ENCODE results near the gene MEG3. TPM values are rescaled to one million over a fixed set of nuclear protein-coding genes. Genes with fewer than 3 reads are reported as not detected.

MEG3 gene
- total RNA-seq, 1 experiment from 2014 or later: 62.4 TPM

GRCh38 chr14:100860556-100861187 lies 34.8 kb downstream of the MEG3 start:
- Histone ChIP-seq H3K27ac (ENCODE audit: low read length) (no peak overlapping the region), H3K4me1 (ENCODE audit: control insufficient read depth, insufficient read depth, low read length) (no peaks in the 10 kb centered on the region), H3K9me3 (ENCODE audit: control insufficient read depth, insufficient read depth, low read depth, low read length) (no peaks in the 10 kb centered on the region), H3K36me3 (ENCODE audit: control insufficient read depth, insufficient read depth, low read length) (no peaks in the 10 kb centered on the region), H3K27me3 (ENCODE audit: control insufficient read depth, insufficient read depth, low read length) (no peaks in the 10 kb centered on the region), H3K4me3 (ENCODE audit: low read depth in 2 of 2, low read length in 2 of 2) (no peak overlapping the region)
- ChIA-PET CTCF (no interaction called here), POLR2A (no interaction called here)
- no TSS peak for BruUV-seq (replicated peaks)
- intact Hi-C loops (cut with micrococcal nuclease; ENCODE audit: unreplicated experiment) (no loop called here), in situ Hi-C loops (cut with HindIII; ENCODE audit: low pct_unique_long_range_greater_than_20kb, low sequenced_read_pairs) (no loop called here)
- ATAC-seq (no peak), DNase-seq (ENCODE audit: low read depth, low spot score) (no peak)
- TF ChIP-seq SIN3A (IDR thresholded peaks at IDR 0.05; ENCODE audit: borderline replicate concordance, insufficient read depth, low read depth, low read length) (no peak), TCF7L2 (IDR thresholded peaks at IDR 0.05; ENCODE audit: low read depth, low read length) (no peak)

GRCh38 chr14:100861188-100861936 lies 35.4 kb downstream of the MEG3 start:
- Histone ChIP-seq H3K4me3 (ENCODE audit: low read depth in 2 of 2, low read length in 2 of 2) (no peak overlapping the region), H3K9me3 (ENCODE audit: control insufficient read depth, insufficient read depth, low read depth, low read length) (no peaks in the 10 kb centered on the region), H3K27ac (ENCODE audit: low read length) (no peak overlapping the region), H3K4me1 (ENCODE audit: control insufficient read depth, insufficient read depth, low read length) (no peaks in the 10 kb centered on the region), H3K27me3 (ENCODE audit: control insufficient read depth, insufficient read depth, low read length) (no peaks in the 10 kb centered on the region), H3K36me3 (ENCODE audit: control insufficient read depth, insufficient read depth, low read length) (no peaks in the 10 kb centered on the region)
- in situ Hi-C loops (cut with HindIII; ENCODE audit: low pct_unique_long_range_greater_than_20kb, low sequenced_read_pairs) (no loop called here), intact Hi-C loops (cut with micrococcal nuclease; ENCODE audit: unreplicated experiment) (no loop called here)
- ChIA-PET CTCF (no interaction called here), POLR2A (no interaction called here)
- no TSS peak for BruUV-seq (replicated peaks)
- ATAC-seq (peak; percentile 47; the same call in 1 of the 2 replicates), DNase-seq (ENCODE audit: low read depth, low spot score) (no peak)
- no peak for TF ChIP-seq SIN3A (IDR thresholded peaks at IDR 0.05; ENCODE audit: borderline replicate concordance, insufficient read depth, low read depth, low read length)
- no peak for TF ChIP-seq REST (IDR thresholded peaks at IDR 0.05; ENCODE audit: insufficient read depth in 1 of 2, low read depth in 2 of 2, low read length in 1 of 2)
- TF ChIP-seq POLR2AphosphoS5 (IDR thresholded peaks at IDR 0.05; ENCODE audit: low read depth, low read length): no peak
- TF ChIP-seq CTCF (IDR thresholded peaks at IDR 0.05): no peak
- TF ChIP-seq TCF7L2 (IDR thresholded peaks at IDR 0.05; ENCODE audit: low read depth, low read length): no peak

GRCh38 chr14:100861937-100862247 lies 36.0 kb downstream of the MEG3 start:
- Histone ChIP-seq H3K4me1 (ENCODE audit: control insufficient read depth, insufficient read depth, low read length) (no peaks in the 10 kb centered on the region), H3K27me3 (ENCODE audit: control insufficient read depth, insufficient read depth, low read length) (no peaks in the 10 kb centered on the region), H3K4me3 (ENCODE audit: low read depth in 2 of 2, low read length in 2 of 2) (no peak overlapping the region), H3K9me3 (ENCODE audit: control insufficient read depth, insufficient read depth, low read depth, low read length) (no peaks in the 10 kb centered on the region), H3K27ac (ENCODE audit: low read length) (no peak overlapping the region), H3K36me3 (ENCODE audit: control insufficient read depth, insufficient read depth, low read length) (no peaks in the 10 kb centered on the region)
- BruUV-seq (replicated peaks): no TSS peak
- CTCF ChIA-PET: no interaction called here
- intact Hi-C loops (cut with micrococcal nuclease; ENCODE audit: unreplicated experiment): no loop called here
- ATAC-seq: no peak
- TF ChIP-seq REST (IDR thresholded peaks at IDR 0.05; ENCODE audit: insufficient read depth in 1 of 2, low read depth in 2 of 2, low read length in 1 of 2) (no peak), SIN3A (IDR thresholded peaks at IDR 0.05; ENCODE audit: borderline replicate concordance, insufficient read depth, low read depth, low read length) (no peak), TCF7L2 (IDR thresholded peaks at IDR 0.05; ENCODE audit: low read depth, low read length) (no peak), CTCF (IDR thresholded peaks at IDR 0.05) (no peak), POLR2AphosphoS5 (IDR thresholded peaks at IDR 0.05; ENCODE audit: low read depth, low read length) (no peak)
- POLR2A ChIA-PET: no interaction called here
- DNase-seq (ENCODE audit: low read depth, low spot score): no peak
- in situ Hi-C loops (cut with HindIII; ENCODE audit: low pct_unique_long_range_greater_than_20kb, low sequenced_read_pairs): no loop called here

All from Panc1 (cell line).